ENCODE results near the gene LRMDA. TPM values are rescaled to one million over a fixed set of nuclear protein-coding genes. Genes with fewer than 3 reads are reported as not detected.

Gene LRMDA
- total RNA-seq, 1 donor from 2014 or later: 0.96 TPM

DNA sequence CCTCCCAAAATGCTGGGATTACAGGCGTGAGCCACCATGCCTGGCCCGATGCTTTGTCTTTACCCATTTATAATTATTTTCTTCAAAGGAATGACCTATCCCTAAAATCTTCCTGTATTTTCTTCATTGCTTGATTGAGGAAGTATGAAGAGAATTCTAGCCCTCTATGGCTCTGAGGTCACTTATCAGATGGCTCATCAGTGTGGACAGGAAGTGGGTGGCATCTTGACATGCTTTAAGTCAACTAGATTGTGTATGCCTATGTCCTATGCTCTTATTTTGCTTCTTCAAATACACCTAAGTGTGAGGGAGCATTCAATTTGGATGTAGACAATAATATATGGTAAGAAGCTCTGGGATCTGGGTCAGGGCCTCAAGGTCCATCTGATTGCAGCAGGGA is 1020.5 kb downstream of the LRMDA start:
- Histone ChIP-seq H3K27ac (no peak overlapping the region), H3K4me1 (peaks cover 0 to 16% of the 10 kb centered on the region in 2 donors), H3K9me3 (no peaks in the 10 kb centered on the region), H3K4me3 (no peak overlapping the region), H3K36me3 (no peaks in the 10 kb centered on the region), H3K27me3 (no peaks in the 10 kb centered on the region)
- no peak for DNase-seq (ENCODE audit: low spot score in 2 of 2)
- TF ChIP-seq, protein P1, sequence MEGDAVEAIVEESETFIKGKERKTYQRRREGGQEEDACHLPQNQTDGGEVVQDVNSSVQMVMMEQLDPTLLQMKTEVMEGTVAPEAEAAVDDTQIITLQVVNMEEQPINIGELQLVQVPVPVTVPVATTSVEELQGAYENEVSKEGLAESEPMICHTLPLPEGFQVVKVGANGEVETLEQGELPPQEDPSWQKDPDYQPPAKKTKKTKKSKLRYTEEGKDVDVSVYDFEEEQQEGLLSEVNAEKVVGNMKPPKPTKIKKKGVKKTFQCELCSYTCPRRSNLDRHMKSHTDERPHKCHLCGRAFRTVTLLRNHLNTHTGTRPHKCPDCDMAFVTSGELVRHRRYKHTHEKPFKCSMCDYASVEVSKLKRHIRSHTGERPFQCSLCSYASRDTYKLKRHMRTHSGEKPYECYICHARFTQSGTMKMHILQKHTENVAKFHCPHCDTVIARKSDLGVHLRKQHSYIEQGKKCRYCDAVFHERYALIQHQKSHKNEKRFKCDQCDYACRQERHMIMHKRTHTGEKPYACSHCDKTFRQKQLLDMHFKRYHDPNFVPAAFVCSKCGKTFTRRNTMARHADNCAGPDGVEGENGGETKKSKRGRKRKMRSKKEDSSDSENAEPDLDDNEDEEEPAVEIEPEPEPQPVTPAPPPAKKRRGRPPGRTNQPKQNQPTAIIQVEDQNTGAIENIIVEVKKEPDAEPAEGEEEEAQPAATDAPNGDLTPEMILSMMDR (IDR thresholded peaks at IDR 0.05): no peak
- intact Hi-C loops (cut with DNase I): no loop called here

DNA sequence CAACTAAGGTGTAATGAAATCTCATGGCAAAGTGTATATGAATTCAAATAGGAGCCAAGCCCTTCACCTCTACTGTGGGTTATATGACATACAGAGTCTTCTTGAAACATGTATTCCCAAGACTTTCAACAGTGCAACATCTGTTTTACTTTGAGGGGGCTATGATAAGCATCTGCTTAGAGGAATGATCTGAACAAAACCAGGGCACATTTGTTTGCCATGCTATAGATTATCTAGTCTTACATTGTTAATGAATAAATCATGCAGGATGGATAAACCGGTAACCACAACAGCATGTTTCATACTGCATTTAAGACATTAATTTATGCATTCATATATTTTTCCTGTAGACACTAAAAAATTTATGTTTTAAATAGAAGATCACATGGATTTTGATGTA is 1021.9 kb downstream of the LRMDA start:
- no peak overlapping the region for H3K4me3 ChIP-seq
- H3K27ac ChIP-seq: no peak overlapping the region
- DNase-seq (ENCODE audit: low spot score in 2 of 2): no peak
- TF ChIP-seq, protein P1 (IDR thresholded peaks at IDR 0.05): no peak
- no peaks in the 10 kb centered on the region for H3K9me3 ChIP-seq
- intact Hi-C loops (cut with DNase I): no loop called here
- no peaks in the 10 kb centered on the region for H3K36me3 ChIP-seq
- H3K27me3 ChIP-seq: no peaks in the 10 kb centered on the region
- H3K4me1 ChIP-seq: peaks cover 0 to 23% of the 10 kb centered on the region in 2 donors

DNA sequence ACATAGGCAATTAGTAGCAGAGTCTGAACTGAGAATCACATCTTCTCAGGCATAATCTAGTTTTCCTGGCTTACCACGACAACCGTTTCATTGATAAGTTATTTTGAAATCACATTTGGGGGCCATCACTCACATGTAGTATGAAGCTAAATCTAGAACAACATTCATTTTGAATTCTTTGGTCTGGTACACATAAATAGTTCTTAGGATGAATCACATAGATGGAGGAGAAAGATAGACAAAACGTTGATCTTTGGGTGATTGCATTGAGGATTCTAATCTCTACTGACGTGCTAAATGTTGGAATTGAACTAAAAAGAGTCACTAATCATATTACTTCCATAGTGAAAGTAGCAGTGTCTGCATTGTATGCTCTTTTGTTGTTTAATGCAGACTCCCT is 1022.6 kb downstream of the LRMDA start:
- Histone ChIP-seq H3K4me1 (peaks cover 2 to 28% of the 10 kb centered on the region in 2 donors), H3K4me3 (no peak overlapping the region), H3K27ac (no peak overlapping the region), H3K9me3 (no peaks in the 10 kb centered on the region), H3K27me3 (no peaks in the 10 kb centered on the region), H3K36me3 (no peaks in the 10 kb centered on the region)
- intact Hi-C loops (cut with DNase I): no loop called here
- TF ChIP-seq, protein P1 (IDR thresholded peaks at IDR 0.05): no peak
- no peak for DNase-seq (ENCODE audit: low spot score in 2 of 2)

DNA sequence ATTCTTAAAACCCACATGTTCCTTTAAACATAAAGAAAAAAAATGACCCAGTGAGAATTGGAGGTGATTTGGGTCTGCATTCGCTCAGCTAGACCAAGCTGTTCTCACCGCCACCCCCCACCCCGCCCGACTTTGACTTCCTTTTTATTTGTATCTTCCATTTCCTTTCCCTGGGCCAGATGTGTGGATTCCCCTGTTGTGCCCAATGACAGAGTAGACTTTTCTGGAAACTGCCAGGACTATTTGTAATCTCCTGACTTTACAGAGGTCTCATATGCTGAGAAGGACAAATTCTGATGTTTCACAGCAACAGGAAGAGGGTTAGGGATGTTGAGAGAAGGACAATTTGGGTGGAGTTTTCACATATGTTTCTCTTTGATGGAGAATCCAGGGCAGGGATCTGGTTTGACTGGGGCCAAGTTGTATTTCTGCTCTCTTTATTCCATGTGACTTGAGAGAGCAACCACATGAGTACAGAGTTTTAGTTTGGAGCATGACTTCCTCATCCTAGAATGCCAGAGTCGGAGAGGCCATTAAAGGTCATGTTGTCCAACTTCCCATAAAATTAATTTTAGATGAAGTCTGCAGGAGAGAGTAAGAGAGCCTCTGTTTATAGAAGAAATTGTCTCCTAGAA is 1023.2 kb downstream of the LRMDA start:
- Histone ChIP-seq H3K27me3 (no peaks in the 10 kb centered on the region), H3K9me3 (no peaks in the 10 kb centered on the region), H3K27ac (peak overlapping the region; percentile 49 to 81), H3K4me1 (peaks cover 5 to 35% of the 10 kb centered on the region in 2 donors), H3K36me3 (no peaks in the 10 kb centered on the region), H3K4me3 (no peak overlapping the region)
- DNase-seq (ENCODE audit: low spot score in 2 of 2): no peak
- TF ChIP-seq, protein P1 (IDR thresholded peaks at IDR 0.05): no peak
- intact Hi-C loops (cut with DNase I): no loop called here

DNA sequence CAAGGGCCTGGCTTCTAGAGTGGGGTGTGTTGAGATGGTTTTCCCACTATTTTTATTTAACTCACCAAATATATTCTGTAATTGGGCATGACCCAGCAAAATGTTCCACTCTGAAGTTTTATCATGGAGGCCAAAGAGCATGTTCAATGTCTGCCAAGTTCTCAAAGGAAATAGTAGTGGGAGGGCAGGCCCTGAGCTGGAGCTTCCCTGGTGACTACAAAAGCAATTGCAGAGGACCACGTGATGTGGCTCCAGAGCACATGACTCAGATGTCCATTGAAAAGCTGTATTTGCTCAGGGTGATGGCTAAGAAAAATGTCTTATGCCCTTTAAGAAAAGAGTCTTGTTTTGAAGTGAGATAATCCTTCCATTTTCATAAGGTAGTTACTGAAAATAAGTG is 1024.8 kb downstream of the LRMDA start:
- peak overlapping the region; percentile 49 to 81 for H3K27ac ChIP-seq
- intact Hi-C loops (cut with DNase I): no loop called here
- TF ChIP-seq, protein P1 (IDR thresholded peaks at IDR 0.05): no peak
- no peaks in the 10 kb centered on the region for H3K9me3 ChIP-seq
- H3K4me3 ChIP-seq: no peak overlapping the region
- H3K36me3 ChIP-seq: no peaks in the 10 kb centered on the region
- H3K27me3 ChIP-seq: no peaks in the 10 kb centered on the region
- H3K4me1 ChIP-seq: peaks cover 9 to 37% of the 10 kb centered on the region in 2 donors
- DNase-seq (ENCODE audit: low spot score in 2 of 2): peak in 1 of 2 donors; percentile 78

Data from ascending aorta (tissue), 2 donors.